Thyroid gland (tissue), 4 donors: ENCODE results near the gene KCNK4.

Experiments
- CTCF ChIP-seq, 6 experiments: fragments of 200-600 bp in 3 of 6; fragments of 450-650 bp in 3 of 6; sonication (generic) in 3 of 6; IDR thresholded peaks; one replicate each; pipeline ENCODE4 v1.5.1; 2016 to 2019; ENCODE audit warnings: antibody characterized with exemption in 6 of 6, mild to moderate bottlenecking in 2 of 6, inconsistent platforms in 1 of 6, moderate library complexity in 1 of 6
- POLR2A ChIP-seq, 2 donors: fragments of 450-650 bp; IDR thresholded peaks; one replicate each; pipeline ENCODE4 v1.6.1; 2017; ENCODE audit warnings: antibody characterized with exemption in 2 of 2, mild to moderate bottlenecking in 2 of 2, moderate library complexity in 1 of 2

GRCh38 chr11:64283092-64283491, 8.0 kb upstream of the KCNK4 start:
- no peak for TF ChIP-seq CTCF (IDR thresholded peaks at IDR 0.05)
- no peak for TF ChIP-seq POLR2A (IDR thresholded peaks at IDR 0.05)
